Neural progenitor cell (in vitro differentiated cells): ENCODE results near the gene VPS35L.

Source experiments
- CTCF ChIP-seq: fragments of 200-600 bp; sonication (generic); IDR thresholded peaks from 2 replicates; pipeline ENCODE4 v1.5.1; 2017; ENCODE audit warnings: antibody characterized with exemption, mild to moderate bottlenecking
- EZH2 ChIP-seq: fragments of 200-600 bp; sonication (generic); IDR thresholded peaks from 2 replicates; pipeline ENCODE4 v1.6.1; 2017; ENCODE audit warnings: antibody characterized with exemption, mild to moderate bottlenecking, moderate library complexity
- EZH2phosphoT487 ChIP-seq: fragments of 200-600 bp; sonication (generic); IDR thresholded peaks from 2 replicates; pipeline ENCODE4 v1.6.1; 2017; ENCODE audit warnings: antibody characterized with exemption

- no peak for TF ChIP-seq CTCF
- TF ChIP-seq EZH2: no peak
- TF ChIP-seq EZH2phosphoT487: no peak
These were observed 158.2 kb downstream of the VPS35L start for GRCh38 chr16:19713697-19714096.
